Renal pelvis (tissue), 12 donors: ENCODE data around the gene ZMYND12. TPM values are rescaled to one million over a fixed set of nuclear protein-coding genes. Genes with fewer than 3 reads are reported as not detected.
"Not testable (repeated sequence)": the region's sequence is repeated elsewhere in the genome, so short reads cannot be mapped to it uniquely, and the experiment has no call there.

Source experiments
- DNase-seq: peaks from one replicate; pipeline ENCODE4 v3.0.0-alpha.2; 2013
- long read RNA-seq, 16 experiments: transcript quantifications; one replicate each; lab custom pipeline, GENCODE V29; 2026
- polyA plus RNA-seq, 3 donors: library from polyadenylated mRNA; unstranded; fragments of 120-200 nt; gene quantifications; one replicate each; pipeline ENCODE4 v1.2.1, GENCODE V29; 2013; ENCODE audit not compliant: insufficient read length in 3 of 3

The ZMYND12 gene
- polyA plus RNA-seq: 1 to 10 TPM; 4.6 to 6.4 (median 4.7) TPM
- long read RNA-seq, donor 1: 0 reads
- long read RNA-seq, donor 2, partial matches to known transcripts: 6 of 8 reads
- long read RNA-seq, donor 2, other reads (novel, unspliced or antisense): 0 of 8 reads
- long read RNA-seq, donor 3, partial matches to known transcripts: 0 of 1 reads
- long read RNA-seq, donor 3, other reads (novel, unspliced or antisense): 0 of 1 reads
- long read RNA-seq, donor 4: 0 reads
- long read RNA-seq, donor 5: 0 reads
- long read RNA-seq, donor 6, partial matches to known transcripts: 0 of 1 reads
- long read RNA-seq, donor 6, other reads (novel, unspliced or antisense): 0 of 1 reads
- long read RNA-seq, donor 7, partial matches to known transcripts: 0 of 1 reads
- long read RNA-seq, donor 7, other reads (novel, unspliced or antisense): 0 of 1 reads
- long read RNA-seq, donor 8, partial matches to known transcripts: 32 of 44 reads
- long read RNA-seq, donor 8, other reads (novel, unspliced or antisense): 12 of 44 reads
- long read RNA-seq, donor 9, partial matches to known transcripts: 0 of 2 reads
- long read RNA-seq, donor 9, other reads (novel, unspliced or antisense): 0 of 2 reads
- long read RNA-seq, donor 10: 0 reads
- long read RNA-seq, donor 11: 0 reads
- long read RNA-seq, donor 12, partial matches to known transcripts: 0 of 3 reads
- long read RNA-seq, donor 12, other reads (novel, unspliced or antisense): 0 of 3 reads
- long read RNA-seq, donor 13, partial matches to known transcripts: 17 of 78 reads
- long read RNA-seq, donor 13, other reads (novel, unspliced or antisense): 61 of 78 reads
- long read RNA-seq, donor 14: 0 reads
- long read RNA-seq, donor 15, partial matches to known transcripts: 30 of 232 reads
- long read RNA-seq, donor 15, other reads (novel, unspliced or antisense): 200 of 232 reads
- long read RNA-seq, donor 16, partial matches to known transcripts: 0 of 3 reads
- long read RNA-seq, donor 16, other reads (novel, unspliced or antisense): 0 of 3 reads

GRCh38 chr1:42456010-42456753 lies at the start of gene ZMYND12, which contains the start of gene PPCS:
Gene ZMYND12, minus strand, starts transcription at chr1:42456022. Its CDS starts 25 bp downstream, at chr1:42455997.
Gene PPCS, plus strand, starts transcription at chr1:42456543. Its CDS starts 23 bp downstream, at chr1:42456566.
- DNase-seq: peak; percentile 91

GRCh38 chr1:42504535-42505128 lies 48.8 kb upstream of the ZMYND12 start:
- no peak for DNase-seq

GRCh38 chr1:42502031-42502430 lies 46.2 kb upstream of the ZMYND12 start:
- DNase-seq: not testable (repeated sequence)

- DNase-seq: no peak
Observed at GRCh38 chr1:42490237-42490636, 34.4 kb upstream of the ZMYND12 start.

- DNase-seq: no peak
Observed at GRCh38 chr1:42484382-42484781, 28.6 kb upstream of the ZMYND12 start.

- no peak for DNase-seq
Observed at GRCh38 chr1:42482635-42483153, 26.9 kb upstream of the ZMYND12 start.

GRCh38 chr1:42480921-42481320 lies 25.1 kb upstream of the ZMYND12 start:
- DNase-seq: no peak

GRCh38 chr1:42479621-42480020 lies 23.8 kb upstream of the ZMYND12 start:
- DNase-seq: no peak

GRCh38 chr1:42477775-42478174 lies 22.0 kb upstream of the ZMYND12 start:
- no peak for DNase-seq

- not testable (repeated sequence) for DNase-seq
Observed at GRCh38 chr1:42477354-42477753, 21.5 kb upstream of the ZMYND12 start.

- DNase-seq: no peak
Observed at GRCh38 chr1:42476605-42477004, 20.8 kb upstream of the ZMYND12 start.

- DNase-seq: no peak
Observed at GRCh38 chr1:42469727-42470126, 13.9 kb upstream of the ZMYND12 start.

GRCh38 chr1:42466030-42466429 lies 10.2 kb upstream of the ZMYND12 start:
- DNase-seq: no peak

- peak; percentile 38 for DNase-seq
Observed at GRCh38 chr1:42463921-42464320, 8.1 kb upstream of the ZMYND12 start.

- DNase-seq: peak; percentile 98
Observed at GRCh38 chr1:42462828-42463763, 7.3 kb upstream of the ZMYND12 start, which contains the start of gene CCDC30. Gene CCDC30, plus strand, starts transcription at chr1:42463286. Its CDS starts 17,266 bp downstream, at chr1:42480552.

GRCh38 chr1:42461196-42461595 lies 5.4 kb upstream of the ZMYND12 start:
- no peak for DNase-seq

- DNase-seq: peak; percentile 54
Observed at GRCh38 chr1:42456754-42457089, 900 bp upstream of the ZMYND12 start.

GRCh38 chr1:42454403-42454802 lies 1.4 kb downstream of the ZMYND12 start:
- DNase-seq: no peak

- DNase-seq: no peak
Observed at GRCh38 chr1:42453386-42453785, 2.4 kb downstream of the ZMYND12 start.

GRCh38 chr1:42450061-42450460 lies 5.8 kb downstream of the ZMYND12 start:
- no peak for DNase-seq
